ENCODE measurements around the gene SPTB. TPM values are rescaled to one million over a fixed set of nuclear protein-coding genes. Genes with fewer than 3 reads are reported as not detected.
A peak's percentile ranks its signal among the peaks of the same experiment; 100 is the strongest.

Gene SPTB
- total RNA-seq, 2 donors from 2014 or later: 2.5 to 3.3 TPM

DNA sequence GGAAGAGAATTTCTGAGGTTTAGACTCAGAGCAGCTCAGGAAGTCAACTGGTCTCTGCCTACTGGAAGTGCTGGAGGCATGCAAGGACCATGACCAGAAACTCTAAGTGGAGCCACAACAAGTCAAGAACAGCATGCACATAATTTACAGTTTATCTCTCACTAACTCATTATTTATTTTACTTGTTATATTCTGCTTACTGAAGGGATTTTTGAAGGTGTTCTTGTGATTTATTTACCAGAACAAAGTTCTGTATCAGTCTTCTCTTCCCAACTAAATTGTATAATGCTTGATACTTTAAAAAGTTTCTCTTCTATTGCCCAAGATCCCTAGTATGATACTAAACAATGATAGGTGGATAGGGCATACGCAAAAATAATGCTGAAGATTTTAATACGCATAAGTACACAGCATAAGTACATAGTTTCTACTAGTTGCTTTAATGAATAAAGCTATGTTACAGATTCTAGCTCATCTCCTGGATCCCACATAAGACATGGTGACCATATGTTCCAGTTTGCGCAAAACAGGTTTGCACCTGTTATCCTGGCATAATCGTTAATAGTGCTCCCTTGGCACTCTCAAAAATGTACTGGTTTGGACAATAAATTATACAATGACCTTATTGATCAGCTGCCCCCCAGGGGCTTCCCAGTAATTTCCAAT lies 11.6 kb upstream of the SPTB start:
- intact Hi-C loops (cut with DNase I): loop anchor here (5.0 to 10.0 kb wide), 2 partner anchors 67 to 69 kb away; no protein-coding TSS in a partner anchor
- DNase-seq (ENCODE audit: low spot score): no peak

DNA sequence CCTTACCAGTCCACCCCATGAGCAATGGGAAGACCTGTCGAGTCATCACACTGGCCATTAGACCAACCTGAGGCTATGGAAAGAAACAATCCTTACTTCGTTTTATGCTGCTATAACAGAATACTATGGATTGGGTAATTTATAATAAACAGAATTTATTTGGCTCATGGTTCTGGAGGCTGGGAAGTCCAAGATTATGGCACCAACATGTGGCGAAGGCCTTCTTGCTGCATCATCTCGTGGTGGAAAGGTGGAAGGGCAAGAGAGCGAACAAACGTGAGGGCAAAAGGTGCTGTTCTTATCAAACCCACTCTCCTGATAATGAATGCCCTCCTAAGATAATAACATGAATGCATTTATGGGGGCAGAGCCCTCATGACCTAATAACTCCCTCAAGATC lies 9.6 kb upstream of the SPTB start:
- intact Hi-C loops (cut with DNase I): loop anchor here in 1 of 2 donors (10.0 kb wide), 1 partner anchor 215 kb away; no protein-coding TSS in a partner anchor
- DNase-seq (ENCODE audit: low spot score): no peak

DNA sequence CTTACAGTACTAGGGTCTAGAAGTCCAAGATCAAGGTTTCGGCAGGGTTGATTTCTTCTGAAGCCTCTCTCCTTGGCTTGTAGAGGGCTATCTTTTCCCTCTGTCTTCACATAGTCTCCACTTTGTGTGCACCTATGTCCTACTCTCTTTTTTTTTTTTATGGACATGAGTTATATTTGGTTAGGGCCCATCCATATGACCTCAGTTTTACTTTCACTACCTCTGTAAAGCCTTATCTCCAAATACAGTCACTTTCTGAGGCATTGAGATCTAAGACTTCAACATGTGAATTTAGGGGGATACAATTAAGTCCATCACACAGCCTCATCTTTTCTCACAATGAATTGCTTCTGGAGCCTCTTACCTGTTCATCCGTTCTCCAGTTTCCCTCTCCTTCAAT lies 5.9 kb upstream of the SPTB start:
- intact Hi-C loops (cut with DNase I): loop anchor here in 1 of 2 donors (10.0 kb wide), 1 partner anchor 211 kb away; no protein-coding TSS in a partner anchor
- DNase-seq (ENCODE audit: low spot score): no peak

- DNase-seq (ENCODE audit: low spot score): peak; percentile 83
- intact Hi-C loops (cut with DNase I): loop anchor here in 1 of 2 donors (10.0 kb wide), 1 partner anchor 206 kb away; no protein-coding TSS in a partner anchor
Observed at GRCh38 chr14:64880221-64881121, 764 bp upstream of the SPTB start.

GRCh38 chr14:64878837-64879634 lies 671 bp downstream of the SPTB start:
- DNase-seq (ENCODE audit: low spot score): no peak
- intact Hi-C loops (cut with DNase I): no loop called here

DNA sequence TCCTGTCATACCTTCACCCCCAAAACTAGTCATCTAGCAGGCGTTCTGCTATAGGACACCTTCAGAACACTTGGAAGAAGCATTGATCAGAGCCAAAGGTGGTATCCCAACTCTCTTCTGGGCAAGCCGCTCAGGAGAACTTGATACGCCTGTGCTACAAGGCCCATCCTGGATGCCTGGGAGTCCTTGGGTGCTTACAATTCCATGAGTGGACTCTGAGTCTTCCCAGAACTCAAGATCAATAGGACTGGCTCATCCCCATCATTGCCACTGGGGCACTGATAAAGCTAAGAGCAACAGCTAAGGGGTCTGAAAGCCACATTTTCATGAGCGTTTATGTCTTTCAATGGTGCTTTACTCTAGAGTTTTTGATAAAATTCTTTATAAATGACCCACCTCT lies 1.9 kb downstream of the SPTB start:
- intact Hi-C loops (cut with DNase I): no loop called here
- no peak for DNase-seq (ENCODE audit: low spot score)

- intact Hi-C loops (cut with DNase I): no loop called here
- no peak for DNase-seq (ENCODE audit: low spot score)
Observed at GRCh38 chr14:64875350-64875749, 4.4 kb downstream of the SPTB start.

DNA sequence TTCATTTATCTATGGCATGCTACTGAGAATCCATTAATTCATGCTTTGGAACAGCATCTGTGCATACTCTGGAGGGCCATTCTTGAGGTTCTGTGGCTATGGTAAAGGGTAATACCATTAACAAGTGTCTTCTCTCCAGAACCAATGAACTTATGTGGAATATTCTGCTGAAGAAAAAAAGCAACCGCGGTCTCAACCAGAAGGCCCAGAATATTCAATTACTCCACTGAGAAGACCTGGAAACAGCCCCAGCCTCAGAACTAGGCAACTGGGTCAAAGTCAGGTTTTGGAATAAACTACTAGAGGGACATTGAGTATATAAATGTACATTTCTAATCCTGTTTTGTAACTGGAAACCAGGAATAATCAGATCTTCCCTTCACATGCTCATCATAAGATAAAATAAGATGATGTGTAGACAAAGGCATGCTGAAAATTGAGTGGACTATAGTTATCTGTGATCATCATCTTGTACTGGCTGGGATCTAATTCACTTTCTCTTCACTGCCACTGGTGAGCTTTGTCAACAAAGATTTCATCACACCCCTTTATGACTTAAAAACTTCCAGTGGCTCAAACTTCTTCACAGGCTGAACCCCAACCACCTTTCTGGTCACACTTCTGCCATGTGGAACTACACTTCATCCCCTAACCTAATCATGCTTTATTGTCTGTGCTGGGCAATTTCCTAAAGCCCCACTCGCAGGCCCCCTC lies 6.0 kb downstream of the SPTB start:
- no peak for DNase-seq (ENCODE audit: low spot score)
- intact Hi-C loops (cut with DNase I): no loop called here

DNA sequence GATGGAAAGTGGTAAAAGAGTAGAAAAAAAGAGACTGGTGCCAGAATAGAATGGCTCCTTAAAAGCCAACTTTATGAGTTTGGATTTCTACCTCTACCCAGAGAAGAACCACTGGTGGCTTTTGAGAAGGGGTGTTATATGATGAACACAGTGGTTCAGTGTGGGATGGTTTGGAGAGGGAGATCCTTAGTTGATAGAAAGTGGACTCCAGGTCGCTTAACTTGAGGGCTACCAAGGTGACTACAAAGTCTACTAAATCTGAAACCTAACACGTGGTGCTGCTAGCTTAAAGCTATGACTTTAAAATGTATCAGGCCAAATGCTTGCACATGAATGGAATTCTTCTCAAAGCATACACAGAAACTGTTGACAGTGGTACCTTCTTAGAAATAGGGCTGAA lies 8.4 kb downstream of the SPTB start:
- intact Hi-C loops (cut with DNase I): no loop called here
- DNase-seq (ENCODE audit: low spot score): no peak

- intact Hi-C loops (cut with DNase I): no loop called here
- no peak for DNase-seq (ENCODE audit: low spot score)
Observed at GRCh38 chr14:64870160-64870559, 9.5 kb downstream of the SPTB start.

GRCh38 chr14:64868841-64869240 lies 10.9 kb downstream of the SPTB start:
- no peak for DNase-seq (ENCODE audit: low spot score)
- intact Hi-C loops (cut with DNase I): no loop called here

DNA sequence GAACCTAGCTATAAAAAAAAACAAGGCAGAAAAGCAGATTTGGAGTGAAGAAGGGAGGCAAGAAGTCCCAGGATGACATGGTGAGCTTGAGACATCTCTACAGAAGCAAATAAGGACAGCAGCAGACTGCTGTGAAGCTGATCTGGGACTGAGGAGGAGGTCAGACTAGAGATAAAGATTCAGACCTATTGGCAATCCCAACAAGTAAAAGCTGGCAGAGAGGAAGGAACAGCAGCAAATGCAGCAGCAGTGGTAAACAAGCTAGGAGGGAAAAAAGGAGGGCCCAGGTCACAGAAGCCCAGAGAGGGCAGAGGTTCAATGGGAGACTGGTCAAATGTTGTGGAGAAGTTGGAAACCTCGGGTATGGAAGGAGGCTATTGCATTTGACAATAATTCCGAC lies 11.3 kb downstream of the SPTB start:
- intact Hi-C loops (cut with DNase I): no loop called here
- no peak for DNase-seq (ENCODE audit: low spot score)

DNA sequence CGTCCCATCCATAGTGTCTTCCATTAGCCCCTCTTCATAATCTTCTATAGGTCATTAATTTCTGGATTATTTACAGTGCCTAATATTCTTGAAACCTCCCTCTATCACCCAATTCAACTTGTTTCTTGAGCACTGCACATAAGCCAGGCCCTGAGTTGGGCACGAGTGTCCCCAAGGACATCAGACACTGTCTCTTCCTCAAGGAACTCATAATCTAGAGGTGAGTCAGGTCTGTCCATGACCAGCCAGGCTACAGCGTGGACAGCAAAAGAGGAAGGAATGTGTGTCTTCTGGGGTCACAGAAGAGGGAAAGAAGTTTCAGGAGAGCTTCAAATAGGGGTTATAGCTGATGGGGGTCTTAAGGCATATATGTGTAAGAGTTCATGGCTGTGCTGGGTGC lies 12.5 kb downstream of the SPTB start:
- no peak for DNase-seq (ENCODE audit: low spot score)
- intact Hi-C loops (cut with DNase I): no loop called here

DNA sequence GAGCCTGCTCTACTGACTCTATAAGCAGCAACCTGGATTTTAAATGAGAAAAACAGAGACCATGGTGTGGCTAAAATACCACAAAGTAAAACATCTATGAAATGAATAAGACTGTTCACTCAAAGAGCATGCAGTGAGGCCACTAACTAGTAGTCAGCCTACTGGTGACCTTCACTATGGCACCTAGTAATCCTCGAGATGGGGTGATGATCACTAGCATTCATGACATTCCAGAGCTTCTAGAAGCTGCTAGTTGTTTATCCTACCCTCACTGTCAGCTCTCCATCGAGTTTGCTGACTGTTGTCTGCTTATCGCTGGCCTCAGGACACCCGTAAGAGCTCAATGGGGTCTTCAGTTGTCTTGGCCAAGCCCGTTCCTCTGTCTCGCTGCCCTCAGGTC lies 13.7 kb downstream of the SPTB start:
- DNase-seq (ENCODE audit: low spot score): no peak
- intact Hi-C loops (cut with DNase I): no loop called here

- intact Hi-C loops (cut with DNase I): no loop called here
- DNase-seq (ENCODE audit: low spot score): no peak
Observed at GRCh38 chr14:64865109-64865508, 14.6 kb downstream of the SPTB start.

DNA sequence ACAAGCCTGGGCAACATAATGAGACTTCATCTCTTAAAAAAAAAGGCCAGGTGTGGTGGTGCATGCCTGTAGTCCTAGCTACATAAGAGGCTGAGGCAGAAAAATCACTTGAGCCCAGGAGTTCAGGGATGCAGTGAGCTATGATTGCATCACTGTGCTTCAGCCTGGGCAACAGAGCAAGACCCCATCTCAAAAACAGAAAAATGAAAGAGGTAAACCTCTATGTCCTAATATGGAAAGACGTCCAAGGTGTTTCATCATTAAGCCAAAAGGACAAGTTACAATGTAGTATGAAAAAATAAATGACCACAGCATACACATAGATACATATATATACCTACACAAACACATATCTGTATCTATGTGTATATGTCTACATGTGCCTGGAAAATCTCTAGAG lies 15.4 kb downstream of the SPTB start:
- DNase-seq (ENCODE audit: low spot score): no peak
- intact Hi-C loops (cut with DNase I): no loop called here

DNA sequence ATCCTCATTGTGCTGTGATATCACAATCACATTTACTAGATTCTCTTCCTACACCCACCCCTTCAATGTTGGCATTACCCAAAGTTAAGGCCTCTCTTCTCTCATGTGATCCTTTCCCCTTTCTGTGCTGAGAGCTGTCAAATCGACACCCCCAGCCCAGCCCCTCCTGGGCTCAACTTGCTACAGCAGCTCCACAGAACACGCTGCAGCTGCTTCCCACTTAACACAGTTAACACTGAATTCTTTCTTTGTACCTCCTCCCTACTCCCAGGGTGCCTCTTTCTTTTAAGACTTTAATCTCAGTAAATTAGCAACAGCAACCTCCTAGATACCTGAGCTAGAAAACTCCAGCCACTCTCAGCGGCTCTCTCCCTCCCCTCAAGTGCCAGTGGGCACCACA lies 17.8 kb downstream of the SPTB start:
- intact Hi-C loops (cut with DNase I): no loop called here
- no peak for DNase-seq (ENCODE audit: low spot score)

DNA sequence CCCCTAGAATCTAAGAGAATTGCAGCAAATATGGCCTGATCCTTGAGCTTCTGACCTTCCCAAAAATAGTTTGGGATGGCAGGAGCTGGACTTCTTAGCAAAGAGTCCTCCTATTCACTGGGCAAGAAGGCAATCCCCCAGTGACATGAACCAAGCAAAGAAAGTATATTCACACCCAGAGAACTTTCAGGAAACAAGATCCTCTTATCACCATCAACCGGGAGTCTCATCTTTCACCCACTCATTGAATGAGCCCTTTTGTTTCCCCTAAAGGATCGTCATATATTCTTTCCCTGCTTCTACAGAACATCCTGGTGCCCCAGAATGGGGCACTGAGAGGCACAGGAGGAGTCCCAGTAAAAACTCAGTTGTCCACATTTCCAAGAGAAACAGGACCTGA lies 19.7 kb downstream of the SPTB start:
- no peak for DNase-seq (ENCODE audit: low spot score)
- intact Hi-C loops (cut with DNase I): no loop called here
